ENCODE data around the gene FOXM1.

FOXM1 gene

DNA sequence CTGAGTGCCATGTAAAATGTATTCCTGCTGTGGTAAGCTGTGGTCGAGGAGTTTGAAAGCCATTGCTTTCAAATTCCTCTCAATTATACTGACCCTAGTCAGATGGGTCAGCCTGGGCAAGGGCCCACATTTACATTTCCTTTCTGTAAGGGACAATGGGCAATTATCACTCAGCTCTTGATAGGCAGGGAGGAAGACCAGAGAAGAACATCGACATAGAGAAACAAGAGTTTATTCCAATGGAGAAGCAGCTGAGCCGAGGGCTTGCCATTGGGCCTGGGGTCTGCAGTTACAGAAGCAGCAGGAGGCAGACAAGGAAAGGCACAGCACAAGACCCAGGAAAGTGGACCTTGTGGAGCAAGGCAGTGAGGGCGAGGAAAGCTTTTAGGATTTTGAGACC is 51.8 kb downstream of the FOXM1 start:
- no peak for TF ChIP-seq Cebpa-rat (IDR thresholded peaks at IDR 0.05)
- Histone ChIP-seq H3K4me3 (no peak overlapping the region), H3K9me3 (replicated peaks in 1 of 11) (no peaks in the 10 kb centered on the region), H3K36me3 (peaks cover 90 to 98% (median 97%) of the 10 kb centered on the region in 11 experiments), H4K20me1 (peaks cover 0 to 22% (median 0%) of the 10 kb centered on the region in 11 experiments; a peak in 4 of 22 replicates), H3K27me3 (no peaks in the 10 kb centered on the region), H3K9ac (no peak overlapping the region), H3K27ac (no peak overlapping the region), H3K4me2 (no peak overlapping the region), H3K4me1 (no peaks in the 10 kb centered on the region)

DNA sequence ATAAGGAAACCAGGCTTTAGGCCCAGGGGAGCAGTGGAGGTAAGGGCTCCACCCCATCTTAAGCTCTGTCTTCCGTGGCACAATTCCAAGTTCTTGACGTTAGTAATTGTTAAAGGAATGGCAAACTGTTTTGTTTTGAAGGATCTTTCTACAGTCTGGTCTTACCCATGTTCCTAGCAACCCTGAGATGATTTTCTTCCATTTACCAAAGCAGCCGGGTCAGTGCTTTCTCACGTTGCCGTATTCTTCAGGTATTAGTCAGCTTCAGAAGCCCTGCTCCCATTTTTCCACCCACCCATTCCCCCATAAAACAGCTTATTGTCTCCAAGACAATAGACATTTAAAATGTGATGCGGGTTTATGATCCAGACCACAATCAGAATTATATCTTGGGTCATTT is 52.4 kb downstream of the FOXM1 start:
- no peaks in the 10 kb centered on the region for H3K27me3 ChIP-seq
- H3K9ac ChIP-seq, result no peak overlapping the region
- H3K4me1 ChIP-seq, result no peaks in the 10 kb centered on the region
- H3K27ac ChIP-seq, result no peak overlapping the region
- no peak for TF ChIP-seq Cebpa-rat (IDR thresholded peaks at IDR 0.05)
- H3K36me3 ChIP-seq, result peaks cover 93 to 99% (median 97%) of the 10 kb centered on the region in 11 experiments
- no peak overlapping the region for H3K4me2 ChIP-seq
- H3K9me3 ChIP-seq (replicated peaks in 1 of 11), result no peaks in the 10 kb centered on the region
- peaks cover 0 to 26% (median 0%) of the 10 kb centered on the region in 11 experiments; a peak in 4 of 22 replicates for H4K20me1 ChIP-seq
- H3K4me3 ChIP-seq, result no peak overlapping the region

DNA sequence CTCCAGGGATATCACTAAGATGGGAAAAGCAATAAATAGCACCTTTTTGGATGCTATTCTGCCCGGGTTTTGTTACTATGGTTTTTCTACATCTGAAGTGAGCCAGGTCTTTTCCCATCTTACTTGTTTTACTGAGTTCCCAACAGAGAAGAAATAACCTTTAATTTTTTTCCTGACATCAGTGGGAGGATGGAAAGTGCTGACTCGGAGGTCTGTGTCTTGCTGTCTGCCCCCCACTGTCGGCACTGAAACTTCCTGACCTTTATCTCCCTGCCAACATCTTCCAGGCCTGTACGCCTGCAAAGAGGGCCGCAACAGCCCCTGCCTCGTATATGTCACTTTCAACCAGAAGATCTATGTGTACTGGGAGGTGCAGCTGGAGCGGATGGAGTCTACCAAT is 53.5 kb downstream of the FOXM1 start:
- Histone ChIP-seq H3K9me3 (replicated peaks in 1 of 11) (no peaks in the 10 kb centered on the region), H3K9ac (no peak overlapping the region), H4K20me1 (peaks cover 0 to 26% (median 0%) of the 10 kb centered on the region in 11 experiments; a peak in 4 of 22 replicates), H3K4me2 (no peak overlapping the region), H3K4me1 (no peaks in the 10 kb centered on the region), H3K27ac (no peak overlapping the region), H3K27me3 (no peaks in the 10 kb centered on the region), H3K36me3 (peaks cover 93 to 99% (median 96%) of the 10 kb centered on the region in 11 experiments), H3K4me3 (no peak overlapping the region)
- no peak for TF ChIP-seq Cebpa-rat (IDR thresholded peaks at IDR 0.05)

DNA sequence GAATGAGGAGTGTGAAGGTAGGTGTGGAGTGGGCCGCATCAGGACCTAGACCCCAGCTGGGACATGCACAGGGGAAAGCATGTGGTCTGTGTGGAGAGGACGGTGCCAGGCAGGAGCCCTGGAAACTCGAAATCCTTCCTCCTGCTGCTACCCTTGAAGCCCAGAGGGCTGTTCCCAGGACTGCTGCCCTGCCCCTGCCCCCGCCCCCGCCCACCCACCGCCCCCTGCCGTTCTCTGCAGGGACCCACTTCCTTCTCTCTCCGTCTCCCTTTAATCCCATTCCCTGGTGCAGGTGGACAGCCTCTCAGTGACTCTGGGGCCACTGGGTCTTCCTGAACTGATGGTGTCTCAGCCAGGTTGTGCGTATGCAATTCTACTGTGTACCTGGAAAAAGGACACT is 56.5 kb downstream of the FOXM1 start:
- Histone ChIP-seq H3K4me2 (no peak overlapping the region), H3K9me3 (replicated peaks in 1 of 11) (no peaks in the 10 kb centered on the region), H3K27ac (no peak overlapping the region), H3K27me3 (no peaks in the 10 kb centered on the region), H4K20me1 (peaks cover 0 to 47% (median 13%) of the 10 kb centered on the region in 11 experiments; a peak in 12 of 22 replicates), H3K4me1 (0 out of 20 replicates have a peak, but pooled peaks cover 0 to under 1% (median 0%) of the 10 kb centered on the region in 10 experiments), H3K9ac (no peak overlapping the region), H3K36me3 (peaks cover 83 to 98% (median 92%) of the 10 kb centered on the region in 11 experiments), H3K4me3 (no peak overlapping the region)
- TF ChIP-seq Cebpa-rat (IDR thresholded peaks at IDR 0.05), result no peak

DNA sequence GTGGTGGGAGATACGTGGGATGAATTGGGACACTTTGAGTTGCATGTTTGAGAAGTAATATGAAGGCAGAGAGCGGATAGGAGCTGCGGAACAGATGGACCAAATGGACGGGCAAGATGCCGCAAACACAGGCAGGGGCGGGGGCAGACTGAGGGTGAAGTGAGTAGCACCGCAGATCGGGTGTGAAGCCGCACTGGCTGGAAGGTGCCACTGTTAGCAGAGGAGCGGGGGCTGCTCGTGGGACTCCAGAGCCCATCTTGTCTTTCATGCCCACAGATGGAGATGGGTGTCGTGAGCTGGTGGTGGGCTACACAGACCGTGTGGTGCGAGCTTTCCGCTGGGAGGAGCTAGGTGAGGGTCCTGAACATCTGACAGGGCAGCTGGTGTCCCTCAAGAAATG is 57.2 kb downstream of the FOXM1 start:
- Histone ChIP-seq H3K9me3 (replicated peaks in 1 of 11) (no peaks in the 10 kb centered on the region), H3K36me3 (peaks cover 80 to 98% (median 92%) of the 10 kb centered on the region in 11 experiments), H3K4me1 (0 out of 20 replicates have a peak, but pooled peaks cover 0 to 6% (median 0%) of the 10 kb centered on the region in 10 experiments), H3K27me3 (no peaks in the 10 kb centered on the region), H3K27ac (no peak overlapping the region), H3K4me2 (no peak overlapping the region), H3K4me3 (no peak overlapping the region), H3K9ac (0 out of 22 replicates have a peak overlapping the region, but pooled peaks of 1 of the 11 experiments have one; percentile 5), H4K20me1 (peaks cover 0 to 52% (median 16%) of the 10 kb centered on the region in 11 experiments; a peak in 11 of 22 replicates)
- no peak for TF ChIP-seq Cebpa-rat (IDR thresholded peaks at IDR 0.05)

DNA sequence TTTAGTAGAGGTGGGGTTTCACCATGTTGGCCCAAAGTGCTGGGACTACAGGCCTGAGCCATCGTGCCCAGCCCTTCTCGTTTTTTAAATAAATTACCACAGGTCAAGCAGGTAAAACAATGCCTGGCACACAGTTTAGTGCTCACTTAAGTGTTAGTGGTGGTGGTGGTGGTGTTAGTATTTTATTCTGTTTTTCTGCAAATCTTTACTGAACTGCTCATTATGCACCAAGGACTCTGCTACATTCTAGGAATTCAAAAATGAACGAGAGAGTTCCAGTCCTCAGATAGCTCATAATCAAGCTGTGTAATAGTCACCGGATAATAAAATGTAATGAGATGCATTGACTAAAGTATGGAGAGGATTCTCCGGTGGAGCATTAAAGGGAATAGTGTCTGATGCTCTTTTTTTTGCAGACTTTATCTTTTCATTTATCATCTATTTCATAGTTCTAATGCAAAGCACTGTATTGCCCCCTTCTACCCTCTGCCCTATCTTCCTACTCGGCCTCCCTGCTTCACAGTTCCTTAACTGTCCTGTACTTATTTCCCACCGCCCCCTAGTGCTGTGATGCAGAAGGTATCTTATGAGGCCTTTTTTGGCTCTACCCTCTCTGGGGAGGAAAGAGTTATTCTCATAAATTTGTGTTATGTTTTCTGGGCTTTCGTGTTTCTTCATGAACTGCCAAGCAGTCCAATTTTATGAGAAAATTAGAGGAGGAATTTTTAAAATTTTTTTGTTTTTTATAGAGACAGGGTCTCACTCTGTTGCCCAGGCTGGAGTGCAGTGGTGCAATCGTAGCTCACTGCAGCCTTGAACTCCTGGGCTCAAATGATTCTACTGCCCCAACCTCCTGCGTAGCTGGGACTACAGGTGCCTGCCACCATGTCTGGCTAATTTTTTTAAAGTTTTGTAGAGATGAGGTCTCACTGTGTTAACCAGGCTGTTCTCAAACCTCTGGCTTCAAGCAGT is 63.5 kb downstream of the FOXM1 start:
- Histone ChIP-seq H3K4me1 (peaks cover 13 to 23% (median 16%) of the 10 kb centered on the region in 10 experiments; a peak in 19 of 20 replicates), H3K27ac (peak overlapping the region; percentile 78 to 94 (median 89)), H3K36me3 (peaks cover 19 to 43% (median 33%) of the 10 kb centered on the region in 11 experiments), H3K9me3 (replicated peaks in 1 of 11) (no peaks in the 10 kb centered on the region), H4K20me1 (peaks cover 0 to 40% (median 22%) of the 10 kb centered on the region in 11 experiments; a peak in 13 of 22 replicates), H3K27me3 (no peaks in the 10 kb centered on the region), H3K9ac (peak overlapping the region; percentile 81 to 93 (median 86)), H3K4me3 (peak overlapping the region; percentile 69 to 88 (median 80)), H3K4me2 (peak overlapping the region; percentile 88 to 98 (median 91))
- TF ChIP-seq Cebpa-rat (IDR thresholded peaks at IDR 0.05), result no peak

DNA sequence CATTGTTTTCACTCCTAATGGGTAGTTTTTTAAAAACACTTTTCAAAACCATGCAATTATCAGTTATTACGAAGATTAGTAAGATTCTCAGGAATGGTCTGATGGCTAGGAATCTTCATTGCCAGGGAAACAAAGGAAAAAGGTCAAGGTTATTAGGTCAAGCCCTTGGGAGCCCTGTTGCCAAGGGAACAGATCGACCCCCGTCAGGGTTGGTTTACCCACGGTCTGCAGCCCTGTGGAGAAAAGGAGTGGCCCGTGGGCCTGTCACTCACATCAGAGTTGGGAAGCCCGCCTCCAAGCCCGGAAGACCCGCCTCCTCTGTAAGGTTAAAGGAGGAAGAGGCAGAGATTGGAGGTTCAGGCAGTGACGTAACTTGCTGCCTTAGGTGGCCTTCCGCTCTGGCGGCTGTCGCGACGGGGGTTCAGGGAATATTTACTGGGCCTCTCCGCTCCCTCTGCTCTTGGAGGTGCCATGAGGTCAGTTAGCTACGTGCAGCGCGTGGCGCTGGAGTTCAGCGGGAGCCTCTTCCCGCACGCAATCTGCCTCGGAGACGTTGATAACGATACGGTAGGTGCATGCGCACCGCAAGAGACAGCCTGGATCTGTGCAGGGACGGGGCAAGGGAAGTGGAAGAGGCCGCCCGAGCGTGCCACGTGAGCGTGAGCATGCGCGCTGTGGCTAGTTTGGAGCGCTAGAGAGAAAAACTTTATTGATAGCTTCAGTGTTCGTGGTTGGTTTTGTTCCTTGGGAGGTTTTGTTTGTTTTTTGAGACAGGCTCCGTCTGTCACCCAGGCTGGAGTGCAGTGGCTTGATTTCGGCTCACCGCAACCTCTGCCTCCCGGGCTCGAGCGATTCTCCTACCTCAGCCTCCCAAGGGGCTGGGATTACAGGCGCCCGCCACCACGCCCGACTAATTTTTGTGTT is 64.4 kb downstream of the FOXM1 start, which contains the start of gene ITFG2:
TSS of gene ITFG2 (plus strand) at position 379 of the 924 bp plus-strand sequence. CDS start at position 472, 93 bp downstream.
- TF ChIP-seq Cebpa-rat (IDR thresholded peaks at IDR 0.05), result no peak
- Histone ChIP-seq H3K9ac (peak within 1 kb of the TSS; percentile 81 to 93 (median 86)), H3K4me3 (peak within 1 kb of the TSS; percentile 69 to 88 (median 80)), H3K27me3 (no peaks in the 10 kb centered on the region), H3K4me2 (peak within 1 kb of the TSS; percentile 88 to 98 (median 91)), H3K27ac (peak within 1 kb of the TSS; percentile 78 to 94 (median 89)), H3K9me3 (replicated peaks in 1 of 11) (no peaks in the 10 kb centered on the region), H3K36me3 (peaks cover 10 to 35% (median 24%) of the 10 kb centered on the region in 11 experiments), H4K20me1 (peaks cover 0 to 35% (median 22%) of the 10 kb centered on the region in 11 experiments; a peak in 13 of 22 replicates), H3K4me1 (peaks cover 13 to 23% (median 16%) of the 10 kb centered on the region in 10 experiments; a peak in 19 of 20 replicates)

DNA sequence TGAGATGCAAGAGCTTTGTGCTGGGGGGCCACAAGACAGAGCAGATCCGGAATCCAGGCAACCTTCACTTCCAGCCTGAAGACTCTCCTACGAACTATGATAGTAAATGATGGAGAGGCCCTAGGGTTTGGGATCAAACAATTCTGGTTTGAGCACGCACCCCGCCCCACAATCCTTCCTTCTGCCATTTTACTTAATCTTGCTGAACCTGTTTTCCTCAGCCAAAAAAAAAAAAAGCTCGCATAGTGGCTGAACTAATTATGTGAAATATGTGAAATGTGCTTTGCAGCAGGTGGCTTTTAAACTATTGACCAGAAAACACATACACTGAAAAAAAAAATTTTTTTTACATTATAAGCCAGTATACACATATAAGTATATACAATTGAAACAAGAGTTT is 65.2 kb downstream of the FOXM1 start:
- TF ChIP-seq Cebpa-rat (IDR thresholded peaks at IDR 0.05), result no peak
- peaks cover 0 to 30% (median 19%) of the 10 kb centered on the region in 11 experiments; a peak in 13 of 22 replicates for H4K20me1 ChIP-seq
- no peaks in the 10 kb centered on the region for H3K9me3 ChIP-seq (replicated peaks in 1 of 11)
- H3K9ac ChIP-seq, result peak overlapping the region in 8 of 11 experiments; percentile 5 to 93 (median 88); a peak in 11 of 22 replicates
- peak overlapping the region; percentile 69 to 88 (median 80); a peak in 15 of 20 replicates for H3K4me3 ChIP-seq
- H3K27me3 ChIP-seq, result no peaks in the 10 kb centered on the region
- peak overlapping the region in 9 of 11 experiments; percentile 78 to 94 (median 89); a peak in 17 of 22 replicates for H3K27ac ChIP-seq
- H3K36me3 ChIP-seq, result peaks cover 3 to 30% (median 17%) of the 10 kb centered on the region in 11 experiments; a peak in 20 of 22 replicates
- peak overlapping the region; percentile 35 to 98 (median 73) for H3K4me2 ChIP-seq
- peaks cover 13 to 23% (median 16%) of the 10 kb centered on the region in 10 experiments; a peak in 19 of 20 replicates for H3K4me1 ChIP-seq

All from BLaER1 treated with 17β-estradiol and CSF1 and Interleukin-3, amounts not matched to agents 10 nM and 100 nM (cell line).